ENCODE measurements around the gene GNG12. TPM values are rescaled to one million over a fixed set of nuclear protein-coding genes. Genes with fewer than 3 reads are reported as not detected.
"Not testable (repeated sequence)": the region's sequence is repeated elsewhere in the genome, so short reads cannot be mapped to it uniquely, and the experiment has no call there.

Gene GNG12
- total RNA-seq, 4 donors from 2014 or later: 17.9 to 24.5 (median 22.1) TPM

DNA sequence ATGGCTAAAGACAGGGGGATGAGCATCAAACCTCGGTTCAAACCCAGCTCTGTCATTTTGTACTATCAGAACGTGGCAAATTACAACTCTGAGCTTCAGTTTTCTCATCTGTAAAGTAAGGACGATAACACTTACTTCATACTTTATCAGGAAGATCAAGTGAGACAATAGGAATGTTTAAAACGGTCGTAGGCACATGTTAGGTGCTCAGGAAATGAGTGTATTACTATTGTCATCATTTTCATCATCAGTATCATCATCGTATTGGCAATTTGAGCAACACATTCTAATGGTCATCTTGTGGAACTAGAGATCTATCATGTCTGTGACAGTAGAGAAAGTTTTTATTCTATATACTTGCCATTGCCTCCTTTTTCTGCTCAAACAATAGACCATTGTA lies 170.4 kb downstream of the GNG12 start:
- in situ Hi-C loops (cut with MboI; ENCODE audit: low sequenced_read_pairs in 4 of 4): no loop called here
- no peaks in the 10 kb centered on the region for H3K27me3 ChIP-seq
- intact Hi-C loops (cut with DNase I; ENCODE audit: low total_unique reads): no loop called here
- no peaks in the 10 kb centered on the region for H3K4me1 ChIP-seq
- H3K27ac ChIP-seq: no peak overlapping the region
- ATAC-seq (no peak), DNase-seq (no peak)
- TF ChIP-seq, protein P1, sequence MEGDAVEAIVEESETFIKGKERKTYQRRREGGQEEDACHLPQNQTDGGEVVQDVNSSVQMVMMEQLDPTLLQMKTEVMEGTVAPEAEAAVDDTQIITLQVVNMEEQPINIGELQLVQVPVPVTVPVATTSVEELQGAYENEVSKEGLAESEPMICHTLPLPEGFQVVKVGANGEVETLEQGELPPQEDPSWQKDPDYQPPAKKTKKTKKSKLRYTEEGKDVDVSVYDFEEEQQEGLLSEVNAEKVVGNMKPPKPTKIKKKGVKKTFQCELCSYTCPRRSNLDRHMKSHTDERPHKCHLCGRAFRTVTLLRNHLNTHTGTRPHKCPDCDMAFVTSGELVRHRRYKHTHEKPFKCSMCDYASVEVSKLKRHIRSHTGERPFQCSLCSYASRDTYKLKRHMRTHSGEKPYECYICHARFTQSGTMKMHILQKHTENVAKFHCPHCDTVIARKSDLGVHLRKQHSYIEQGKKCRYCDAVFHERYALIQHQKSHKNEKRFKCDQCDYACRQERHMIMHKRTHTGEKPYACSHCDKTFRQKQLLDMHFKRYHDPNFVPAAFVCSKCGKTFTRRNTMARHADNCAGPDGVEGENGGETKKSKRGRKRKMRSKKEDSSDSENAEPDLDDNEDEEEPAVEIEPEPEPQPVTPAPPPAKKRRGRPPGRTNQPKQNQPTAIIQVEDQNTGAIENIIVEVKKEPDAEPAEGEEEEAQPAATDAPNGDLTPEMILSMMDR (IDR thresholded peaks at IDR 0.05 in 4 of 5, conservative IDR thresholded peaks at IDR 0.05 in 1 of 5): no peak
- TF ChIP-seq POLR2A (IDR thresholded peaks at IDR 0.05): no peak
- no peaks in the 10 kb centered on the region for H3K36me3 ChIP-seq
- no peaks in the 10 kb centered on the region for H3K9me3 ChIP-seq
- no peak overlapping the region for H3K4me3 ChIP-seq

DNA sequence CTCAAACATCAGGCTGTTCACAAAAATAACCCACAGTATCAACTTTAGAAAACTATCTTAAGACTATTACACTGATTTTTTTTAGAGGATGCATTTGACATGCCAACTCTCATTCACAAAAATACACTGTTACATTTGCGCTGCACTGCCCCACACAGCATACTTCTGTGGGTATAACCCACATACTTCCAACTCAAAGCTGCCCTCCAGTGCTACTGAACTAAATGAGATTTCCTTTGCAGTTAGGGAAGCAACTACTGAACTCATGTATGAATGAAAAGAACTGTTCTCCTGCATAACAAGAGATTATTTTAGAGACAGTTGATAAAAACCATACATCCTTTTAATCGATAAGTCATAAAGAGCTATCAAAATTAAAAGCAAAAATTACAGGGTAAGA lies 174.0 kb downstream of the GNG12 start:
- Histone ChIP-seq H3K9me3 (no peaks in the 10 kb centered on the region), H3K27me3 (no peaks in the 10 kb centered on the region), H3K4me1 (no peaks in the 10 kb centered on the region), H3K27ac (no peak overlapping the region), H3K36me3 (no peaks in the 10 kb centered on the region), H3K4me3 (no peak overlapping the region)
- in situ Hi-C loops (cut with MboI; ENCODE audit: low sequenced_read_pairs in 4 of 4): no loop called here
- DNase-seq: no peak
- ATAC-seq: no peak
- intact Hi-C loops (cut with DNase I; ENCODE audit: low total_unique reads): no loop called here
- TF ChIP-seq, protein P1 (IDR thresholded peaks at IDR 0.05 in 4 of 5, conservative IDR thresholded peaks at IDR 0.05 in 1 of 5): no peak
- TF ChIP-seq POLR2A (IDR thresholded peaks at IDR 0.05): no peak

DNA sequence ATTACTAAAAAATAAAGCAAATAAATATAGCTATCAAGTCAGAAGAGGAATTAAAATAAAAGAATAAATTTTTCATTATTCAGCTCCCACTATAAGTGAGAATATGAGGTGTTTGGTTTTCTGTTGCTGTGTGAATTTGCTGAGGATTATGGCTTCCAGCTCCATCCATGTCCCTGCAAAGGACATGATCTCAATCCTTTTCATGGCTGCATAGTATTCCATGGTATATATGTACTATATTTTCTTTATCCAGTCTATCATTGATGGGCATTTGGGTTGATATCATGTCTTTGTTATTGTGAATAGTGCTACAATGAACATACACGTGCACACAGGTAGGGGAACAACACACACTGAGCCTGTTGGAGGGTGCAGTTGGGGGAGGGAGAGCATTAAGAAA lies 176.1 kb downstream of the GNG12 start:
- H3K27me3 ChIP-seq; DNase-seq; H3K4me3 ChIP-seq; H3K9me3 ChIP-seq; intact Hi-C loops (cut with DNase I; ENCODE audit: low total_unique reads); ATAC-seq; H3K36me3 ChIP-seq; H3K27ac ChIP-seq; in situ Hi-C loops (cut with MboI; ENCODE audit: low sequenced_read_pairs in 4 of 4): not testable (repeated sequence)
- peaks cover 11 to 14% of the 10 kb centered on the region in 2 donors for H3K4me1 ChIP-seq

DNA sequence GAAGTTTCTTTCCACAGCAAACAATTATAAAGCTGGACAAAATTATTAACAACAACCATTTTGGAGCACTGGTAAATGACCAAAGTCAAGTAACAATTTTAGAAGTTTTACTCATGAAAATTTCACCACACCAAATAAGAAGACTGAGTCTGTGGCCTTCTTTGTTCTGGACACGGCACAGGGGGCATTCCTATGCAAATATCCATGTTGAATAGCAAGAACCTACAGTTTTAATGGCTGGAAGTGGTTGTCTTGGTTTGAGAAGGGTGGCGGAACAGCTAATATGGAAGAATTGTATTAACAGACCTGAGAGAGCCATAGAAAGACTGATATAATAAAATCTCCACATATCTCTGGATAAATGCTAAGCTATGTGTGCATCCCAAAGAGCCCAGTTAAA lies 177.7 kb downstream of the GNG12 start:
- ATAC-seq (no peak), DNase-seq (no peak)
- peaks cover 11 to 17% of the 10 kb centered on the region in 2 donors for H3K4me1 ChIP-seq
- no peak overlapping the region for H3K27ac ChIP-seq
- no peak for TF ChIP-seq POLR2A (IDR thresholded peaks at IDR 0.05)
- TF ChIP-seq, protein P1 (IDR thresholded peaks at IDR 0.05 in 4 of 5, conservative IDR thresholded peaks at IDR 0.05 in 1 of 5): no peak
- no peaks in the 10 kb centered on the region for H3K27me3 ChIP-seq
- no peaks in the 10 kb centered on the region for H3K36me3 ChIP-seq
- in situ Hi-C loops (cut with MboI; ENCODE audit: low sequenced_read_pairs in 4 of 4) (no loop called here), intact Hi-C loops (cut with DNase I; ENCODE audit: low total_unique reads) (no loop called here)
- no peak overlapping the region for H3K4me3 ChIP-seq
- H3K9me3 ChIP-seq: no peaks in the 10 kb centered on the region

DNA sequence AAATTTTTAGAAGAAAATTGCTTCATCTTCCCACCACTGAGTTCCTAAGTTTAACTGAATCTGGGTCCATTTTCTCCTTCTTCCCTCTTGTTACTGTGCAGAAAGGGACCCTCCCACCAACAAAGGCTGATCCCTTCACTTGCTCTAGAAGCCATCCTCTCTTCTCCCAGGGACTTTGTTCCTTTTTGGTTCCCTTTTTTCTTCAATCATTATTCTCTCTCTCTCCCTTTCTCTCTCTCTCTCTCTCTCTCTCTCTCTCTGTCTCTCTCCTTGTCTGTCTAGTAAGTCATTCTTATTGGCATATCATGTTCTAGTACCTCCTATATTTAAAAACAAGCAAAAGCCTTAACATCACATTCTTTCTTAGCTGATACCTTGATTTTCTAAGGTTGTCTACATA lies 180.0 kb downstream of the GNG12 start:
- H3K4me1 ChIP-seq: peaks cover 11 to 17% of the 10 kb centered on the region in 2 donors
- DNase-seq (no peak), ATAC-seq (peak in 1 of 2 donors; percentile 26)
- peak overlapping the region; percentile 79 to 87 (median 82) for H3K27ac ChIP-seq
- TF ChIP-seq, protein P1 (IDR thresholded peaks at IDR 0.05 in 4 of 5, conservative IDR thresholded peaks at IDR 0.05 in 1 of 5): no peak
- TF ChIP-seq POLR2A (IDR thresholded peaks at IDR 0.05): no peak
- no peaks in the 10 kb centered on the region for H3K27me3 ChIP-seq
- no peak overlapping the region for H3K4me3 ChIP-seq
- intact Hi-C loops (cut with DNase I; ENCODE audit: low total_unique reads): loop anchor here (1.0 to 5.0 kb wide), 2 partner anchors 32 to 36 kb away; partner anchors contain the start of gene GADD45A
- no peaks in the 10 kb centered on the region for H3K36me3 ChIP-seq
- in situ Hi-C loops (cut with MboI; ENCODE audit: low sequenced_read_pairs in 4 of 4): loop anchor here in 1 of 4 donors (5.0 kb wide), 1 partner anchor 81 kb away; no protein-coding TSS in a partner anchor
- no peaks in the 10 kb centered on the region for H3K9me3 ChIP-seq
